Measurements from ENCODE around the gene PRKCQ.

DNA sequence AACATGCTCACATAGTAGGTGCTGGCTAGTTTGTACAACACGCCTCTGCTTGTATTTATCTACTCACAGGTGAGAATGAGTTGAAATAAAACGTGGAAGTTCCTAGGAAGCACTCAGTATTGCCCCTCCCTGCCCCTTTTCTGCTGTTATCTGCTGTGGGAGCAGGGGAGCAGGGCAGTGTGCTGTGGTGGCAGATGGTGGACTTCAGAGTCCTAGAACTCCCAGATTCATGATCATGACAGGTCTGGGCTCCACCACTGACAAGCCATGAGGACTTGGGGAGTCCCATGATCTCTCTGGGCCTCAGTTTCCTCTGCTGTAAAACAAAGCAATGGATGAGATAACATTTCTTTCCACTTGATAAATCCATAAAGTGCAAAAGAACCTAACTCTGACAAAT is 11.6 kb upstream of the PRKCQ start:
- TF ChIP-seq, protein P1, sequence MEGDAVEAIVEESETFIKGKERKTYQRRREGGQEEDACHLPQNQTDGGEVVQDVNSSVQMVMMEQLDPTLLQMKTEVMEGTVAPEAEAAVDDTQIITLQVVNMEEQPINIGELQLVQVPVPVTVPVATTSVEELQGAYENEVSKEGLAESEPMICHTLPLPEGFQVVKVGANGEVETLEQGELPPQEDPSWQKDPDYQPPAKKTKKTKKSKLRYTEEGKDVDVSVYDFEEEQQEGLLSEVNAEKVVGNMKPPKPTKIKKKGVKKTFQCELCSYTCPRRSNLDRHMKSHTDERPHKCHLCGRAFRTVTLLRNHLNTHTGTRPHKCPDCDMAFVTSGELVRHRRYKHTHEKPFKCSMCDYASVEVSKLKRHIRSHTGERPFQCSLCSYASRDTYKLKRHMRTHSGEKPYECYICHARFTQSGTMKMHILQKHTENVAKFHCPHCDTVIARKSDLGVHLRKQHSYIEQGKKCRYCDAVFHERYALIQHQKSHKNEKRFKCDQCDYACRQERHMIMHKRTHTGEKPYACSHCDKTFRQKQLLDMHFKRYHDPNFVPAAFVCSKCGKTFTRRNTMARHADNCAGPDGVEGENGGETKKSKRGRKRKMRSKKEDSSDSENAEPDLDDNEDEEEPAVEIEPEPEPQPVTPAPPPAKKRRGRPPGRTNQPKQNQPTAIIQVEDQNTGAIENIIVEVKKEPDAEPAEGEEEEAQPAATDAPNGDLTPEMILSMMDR (IDR thresholded peaks at IDR 0.05) = no peak
- TF ChIP-seq POLR2A (IDR thresholded peaks at IDR 0.05) = no peak

All from testis (tissue), 2 donors.